ENCODE data around the gene GALK2. TPM values are rescaled to one million over a fixed set of nuclear protein-coding genes. Genes with fewer than 3 reads are reported as not detected.
"Not testable (repeated sequence)": the region's sequence is repeated elsewhere in the genome, so short reads cannot be mapped to it uniquely, and the experiment has no call there.

The GALK2 gene
- total and polyA plus RNA-seq, 10 donors = 6.8 to 60.8 (median 32.7) TPM

- Histone ChIP-seq H3K27ac (no peak overlapping the region), H3K4me3 (no peak overlapping the region), H3K27me3 (replicated peaks in 1 of 7) (no peaks in the 10 kb centered on the region), H3K36me3 (peaks cover 0 to 4% (median 0%) of the 10 kb centered on the region in 6 donors), H3K9me3 (peaks cover 0 to 2% (median 0%) of the 10 kb centered on the region in 8 donors), H3K4me1 (no peaks in the 10 kb centered on the region)
- WGBS, 5 donors = 94 to 99% (median 98%) methylated on average over 4 of the region's 4 CpGs
- intact Hi-C loops (cut with DNase I; ENCODE audit: low total_unique reads) = no loop called here
- TF ChIP-seq POLR2A (IDR thresholded peaks at IDR 0.05) (no peak), CTCF (IDR thresholded peaks at IDR 0.05 in 8 of 11, conservative IDR thresholded peaks at IDR 0.05 in 3 of 11) (no peak), POLR2AphosphoS5 (IDR thresholded peaks at IDR 0.05) (no peak)
- no peak for DNase-seq
Observed at GRCh38 chr15:49182128-49182527, 12.1 kb downstream of the GALK2 start.

DNA sequence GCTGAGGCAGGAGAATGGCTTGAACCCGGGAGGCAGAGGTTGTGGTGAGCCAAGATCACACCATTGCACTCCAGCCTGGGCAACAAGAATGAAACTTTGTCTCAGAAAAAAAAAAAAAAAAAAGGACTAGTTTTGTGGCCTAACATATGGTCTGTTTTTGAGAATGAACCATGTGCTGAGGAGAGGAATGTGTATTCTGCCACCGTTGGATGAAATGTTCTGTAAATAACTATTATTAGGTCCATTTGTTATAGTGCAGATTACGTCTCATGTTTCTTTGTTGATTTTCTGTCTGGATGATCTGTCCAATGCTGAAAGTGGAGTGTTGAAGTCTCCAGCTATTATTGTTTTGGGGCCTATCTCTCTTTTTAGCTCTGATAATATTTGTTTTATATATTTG, 13.7 kb downstream of the GALK2 start:
- DNase-seq; intact Hi-C loops (cut with DNase I; ENCODE audit: low total_unique reads); H3K36me3 ChIP-seq; H3K4me1 ChIP-seq; H3K27me3 ChIP-seq (replicated peaks in 1 of 7); H3K9me3 ChIP-seq; H3K4me3 ChIP-seq; H3K27ac ChIP-seq: not testable (repeated sequence)
- WGBS, 5 donors = 93 to 98% (median 97%) methylated on average over 3 of the region's 3 CpGs

- TF ChIP-seq CTCF (IDR thresholded peaks at IDR 0.05 in 8 of 11, conservative IDR thresholded peaks at IDR 0.05 in 3 of 11) (no peak), POLR2AphosphoS5 (IDR thresholded peaks at IDR 0.05) (no peak), POLR2A (IDR thresholded peaks at IDR 0.05) (no peak)
- Histone ChIP-seq H3K27me3 (replicated peaks in 1 of 7) (no peaks in the 10 kb centered on the region), H3K9me3 (peaks cover 0 to 2% (median 0%) of the 10 kb centered on the region in 8 donors), H3K4me3 (no peak overlapping the region), H3K27ac (no peak overlapping the region), H3K4me1 (peaks cover 0 to 7% (median 0%) of the 10 kb centered on the region in 6 donors), H3K36me3 (no peaks in the 10 kb centered on the region)
- no peak for DNase-seq
- WGBS, 5 donors = 76 to 88% (median 78%) methylated on average over 1 of the region's 1 CpG
- intact Hi-C loops (cut with DNase I; ENCODE audit: low total_unique reads) = no loop called here
Observed at GRCh38 chr15:49185473-49185872, 15.4 kb downstream of the GALK2 start.

DNA sequence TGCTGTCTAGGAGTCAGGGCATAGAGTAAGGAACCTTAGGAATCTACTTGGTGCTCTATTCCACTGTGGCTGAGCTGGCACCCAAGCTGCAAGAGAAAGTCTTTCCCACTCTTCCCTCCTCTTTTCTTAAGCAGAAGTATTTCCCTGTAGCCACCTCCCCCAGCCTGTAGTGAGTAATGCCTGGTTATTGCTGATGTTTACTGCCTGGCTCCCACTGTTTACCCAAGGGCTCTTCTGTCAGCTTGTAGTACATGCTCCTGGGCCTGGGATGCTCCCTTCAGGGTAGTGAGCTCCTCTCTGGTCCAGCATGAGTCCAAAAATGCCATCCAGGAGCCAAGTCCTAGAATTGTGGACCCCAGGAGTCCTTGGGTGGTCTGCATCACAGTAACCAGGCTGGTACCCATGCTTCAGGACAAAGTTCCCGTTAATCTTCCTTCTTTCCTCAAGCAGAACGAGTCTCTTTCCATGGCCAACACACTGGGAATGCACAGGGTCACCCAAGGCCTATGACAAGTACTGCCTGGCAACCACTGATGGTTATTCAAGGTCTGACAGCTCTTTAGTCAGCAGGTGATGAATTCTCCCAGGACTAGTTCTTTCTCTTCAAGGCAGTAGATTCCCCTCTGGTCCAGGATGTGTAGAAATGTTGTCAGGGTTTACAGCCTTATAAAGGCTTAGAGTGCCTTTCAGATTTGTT, 17.6 kb downstream of the GALK2 start:
- Histone ChIP-seq H3K27me3 (replicated peaks in 1 of 7) (no peaks in the 10 kb centered on the region), H3K36me3 (no peaks in the 10 kb centered on the region), H3K9me3 (peaks cover 0 to 2% (median 0%) of the 10 kb centered on the region in 8 donors), H3K4me3 (no peak overlapping the region), H3K4me1 (peaks cover 0 to 10% (median 0%) of the 10 kb centered on the region in 6 donors), H3K27ac (no peak overlapping the region)
- DNase-seq = no peak
- TF ChIP-seq POLR2A (IDR thresholded peaks at IDR 0.05) (no peak), POLR2AphosphoS5 (IDR thresholded peaks at IDR 0.05) (no peak), CTCF (IDR thresholded peaks at IDR 0.05 in 8 of 11, conservative IDR thresholded peaks at IDR 0.05 in 3 of 11) (no peak)
- intact Hi-C loops (cut with DNase I; ENCODE audit: low total_unique reads) = no loop called here
- 56 to 95% (median 83%) methylated on average over 2 of the region's 2 CpGs for WGBS, 5 donors

Data from spleen (tissue), 11 donors.